HG03457 (cell line): ENCODE data around the gene OR6C76.
"Not testable (repeated sequence)": the region's sequence is repeated elsewhere in the genome, so short reads cannot be mapped to it uniquely, and the experiment has no call there.

Experiments
- ATAC-seq: cut with Tn5 transposase; IDR thresholded peaks from one replicate; pipeline ENCODE4 v1.9.1; 2021; ENCODE audit warnings: moderate number of reproducible peaks; ENCODE audit not compliant: unreplicated experiment

Gene OR6C76

GRCh38 chr12:55425954-55426353 is at the start of gene OR6C76:
OR6C76 (plus strand) TSS chr12:55426254; CDS start chr12:55426254, 0 bp downstream.
- no peak for ATAC-seq

GRCh38 chr12:55385891-55386290 is 40.2 kb upstream of the OR6C76 start:
- no peak for ATAC-seq

- no peak for ATAC-seq
These were observed 33.8 kb upstream of the OR6C76 start for GRCh38 chr12:55392032-55392795.

GRCh38 chr12:55396326-55396725 is 29.7 kb upstream of the OR6C76 start:
- no peak for ATAC-seq

- ATAC-seq, result no peak
These were observed 25.8 kb upstream of the OR6C76 start, which contains the start of gene OR6C65 for GRCh38 chr12:55400229-55400628. OR6C65 (plus strand) TSS chr12:55400529; CDS start chr12:55400529, 0 bp downstream.

- no peak for ATAC-seq
These were observed 18.2 kb upstream of the OR6C76 start for GRCh38 chr12:55407866-55408265.

GRCh38 chr12:55409133-55409532 is 16.9 kb upstream of the OR6C76 start:
- ATAC-seq, result not testable (repeated sequence)

- not testable (repeated sequence) for ATAC-seq
These were observed 13.9 kb upstream of the OR6C76 start for GRCh38 chr12:55412138-55412537.

GRCh38 chr12:55413498-55414388 is 12.3 kb upstream of the OR6C76 start:
- ATAC-seq, result not testable (repeated sequence)

GRCh38 chr12:55414396-55414823 is 11.6 kb upstream of the OR6C76 start:
- not testable (repeated sequence) for ATAC-seq

- ATAC-seq, result not testable (repeated sequence)
These were observed 11.2 kb upstream of the OR6C76 start for GRCh38 chr12:55414889-55415288.

GRCh38 chr12:55416961-55417360 is 9.1 kb upstream of the OR6C76 start:
- ATAC-seq, result no peak

- ATAC-seq, result no peak
These were observed 5.6 kb upstream of the OR6C76 start for GRCh38 chr12:55420307-55420962.

- ATAC-seq, result no peak
These were observed 2.5 kb downstream of the OR6C76 start for GRCh38 chr12:55428331-55429243.

- not testable (repeated sequence) for ATAC-seq
These were observed 15.2 kb downstream of the OR6C76 start for GRCh38 chr12:55441233-55441632.

- no peak for ATAC-seq
These were observed 17.7 kb downstream of the OR6C76 start, which contains the start of gene OR6C2 for GRCh38 chr12:55443776-55444175. OR6C2 (plus strand) TSS chr12:55444076; CDS start chr12:55452214, 8,138 bp downstream.

- no peak for ATAC-seq
These were observed 19.3 kb downstream of the OR6C76 start for GRCh38 chr12:55445357-55445756.

- no peak for ATAC-seq
These were observed 20.3 kb downstream of the OR6C76 start for GRCh38 chr12:55446326-55446725.

GRCh38 chr12:55448825-55449224 is 22.8 kb downstream of the OR6C76 start:
- no peak for ATAC-seq

GRCh38 chr12:55464926-55465325 is 38.9 kb downstream of the OR6C76 start:
- not testable (repeated sequence) for ATAC-seq
